ENCODE data around the gene ASPRV1. TPM values are rescaled to one million over a fixed set of nuclear protein-coding genes. Genes with fewer than 3 reads are reported as not detected.

Gene ASPRV1
- total RNA-seq, 1 donor from 2014 or later, result 1.9 TPM

DNA sequence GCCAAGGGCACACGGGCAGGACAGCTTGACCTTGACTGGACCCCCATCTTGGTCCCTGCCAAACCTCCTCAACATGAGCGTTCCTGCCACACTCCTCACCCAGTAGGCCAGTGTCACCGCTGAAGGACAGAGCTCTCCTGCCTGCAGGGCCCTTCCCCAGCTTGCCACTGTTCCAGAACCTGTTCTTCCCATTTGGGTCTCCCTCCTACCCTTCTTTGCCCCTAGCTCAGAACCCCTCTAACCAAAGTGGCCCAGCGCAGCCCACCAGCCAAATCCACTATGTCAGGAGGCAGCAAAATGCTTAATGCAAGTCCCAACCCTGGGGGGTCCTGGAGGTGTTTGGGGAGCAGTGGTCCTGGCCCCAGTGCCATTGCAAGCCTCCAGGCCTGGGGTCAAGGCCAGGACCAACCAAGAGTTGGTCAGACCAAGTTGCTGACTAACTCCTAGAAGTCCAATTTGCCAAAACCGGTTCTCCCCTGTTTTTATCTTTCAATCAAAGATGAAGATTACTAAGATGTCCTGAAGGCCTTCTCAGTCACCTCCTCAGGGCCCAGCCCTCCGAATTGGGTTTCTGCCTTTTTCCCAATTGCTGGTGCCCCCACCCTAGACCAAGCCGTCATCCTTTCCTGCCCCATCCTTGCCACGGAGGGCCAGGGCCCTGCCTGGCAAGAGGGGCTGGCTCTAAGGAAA, 4.5 kb upstream of the ASPRV1 start:
- intact Hi-C loops (cut with DNase I), result no loop called here
- no peak for ATAC-seq
- H3K9me3 ChIP-seq, result no peaks in the 10 kb centered on the region
- no peaks in the 10 kb centered on the region for H3K4me1 ChIP-seq
- TF ChIP-seq CTCF (IDR thresholded peaks at IDR 0.05), result no peak
- no peak overlapping the region for H3K27ac ChIP-seq
- H3K36me3 ChIP-seq, result no peaks in the 10 kb centered on the region
- no peak overlapping the region for H3K4me3 ChIP-seq
- no peaks in the 10 kb centered on the region for H3K27me3 ChIP-seq (ENCODE audit: low read depth)
- no peak for DNase-seq

- H3K4me3 ChIP-seq, result no peak overlapping the region
- no peaks in the 10 kb centered on the region for H3K27me3 ChIP-seq (ENCODE audit: low read depth)
- H3K9me3 ChIP-seq, result no peaks in the 10 kb centered on the region
- DNase-seq (no peak), ATAC-seq (no peak)
- TF ChIP-seq CTCF (IDR thresholded peaks at IDR 0.05), result no peak
- H3K36me3 ChIP-seq, result no peaks in the 10 kb centered on the region
- H3K4me1 ChIP-seq, result no peaks in the 10 kb centered on the region
- intact Hi-C loops (cut with DNase I), result no loop called here
- no peak overlapping the region for H3K27ac ChIP-seq
Measured at GRCh38 chr2:69964353-69964841, 3.0 kb upstream of the ASPRV1 start.

- no peak for DNase-seq
- no peak for ATAC-seq
- no peaks in the 10 kb centered on the region for H3K4me1 ChIP-seq
- H3K27ac ChIP-seq, result no peak overlapping the region
- intact Hi-C loops (cut with DNase I), result no loop called here
- TF ChIP-seq CTCF (IDR thresholded peaks at IDR 0.05), result no peak
- no peak overlapping the region for H3K4me3 ChIP-seq
- H3K36me3 ChIP-seq, result no peaks in the 10 kb centered on the region
- H3K27me3 ChIP-seq (ENCODE audit: low read depth), result no peaks in the 10 kb centered on the region
- H3K9me3 ChIP-seq, result no peaks in the 10 kb centered on the region
Measured at GRCh38 chr2:69962986-69963730, 1.7 kb upstream of the ASPRV1 start.

- no peak overlapping the region for H3K4me3 ChIP-seq
- ATAC-seq (no peak), DNase-seq (no peak)
- no peak for TF ChIP-seq CTCF (IDR thresholded peaks at IDR 0.05)
- intact Hi-C loops (cut with DNase I), result no loop called here
- no peaks in the 10 kb centered on the region for H3K36me3 ChIP-seq
- no peaks in the 10 kb centered on the region for H3K4me1 ChIP-seq
- H3K9me3 ChIP-seq, result no peaks in the 10 kb centered on the region
- H3K27me3 ChIP-seq (ENCODE audit: low read depth), result no peaks in the 10 kb centered on the region
- H3K27ac ChIP-seq, result no peak overlapping the region
Measured at GRCh38 chr2:69960821-69961220, 610 bp downstream of the ASPRV1 start.

- no peaks in the 10 kb centered on the region for H3K27me3 ChIP-seq (ENCODE audit: low read depth)
- H3K36me3 ChIP-seq, result no peaks in the 10 kb centered on the region
- no peaks in the 10 kb centered on the region for H3K9me3 ChIP-seq
- ATAC-seq, result no peak
- no peak for TF ChIP-seq CTCF (IDR thresholded peaks at IDR 0.05)
- DNase-seq, result no peak
- no peaks in the 10 kb centered on the region for H3K4me1 ChIP-seq
- H3K4me3 ChIP-seq, result no peak overlapping the region
- H3K27ac ChIP-seq, result no peak overlapping the region
- intact Hi-C loops (cut with DNase I), result no loop called here
Measured at GRCh38 chr2:69959425-69959824, 2.0 kb downstream of the ASPRV1 start.

All from lower lobe of right lung (tissue), 2 donors.